Natural killer cell treated with Interleukin-12 subunit alpha and Interleukin-12 subunit beta and Interleukin-15 and Interleukin-18, amount 100 ng/mL, for 72 hours (primary cell): ENCODE results near the gene SLC9A9. TPM values are rescaled to one million over a fixed set of nuclear protein-coding genes. Genes with fewer than 3 reads are reported as not detected.

Experiments
- ATAC-seq, 2 donors: fragments of 150-1000 bp; cut with Tn5 transposase in 1 of 2; sonication (Bioruptor Pico), chemical (Tn5 transposase) in 1 of 2; 2 replicates each; pipeline ENCODE4 v1.10.0; 2021
- DNase-seq: peaks from one replicate; pipeline ENCODE4 v3.0.0; 2022; ENCODE audit warnings: low spot score
- H3K27ac Mint-ChIP-seq, 2 donors: 1 replicate in 1 of 2; 2 replicates in 1 of 2; pipeline ENCODE4 v1.8.0; 2022; ENCODE audit warnings: mixed read lengths in 2 of 2, mild to moderate bottlenecking in 1 of 2, moderate library complexity in 1 of 2
- H3K27me3 Mint-ChIP-seq, 2 donors: 1 replicate in 1 of 2; 2 replicates in 1 of 2; pipeline ENCODE4 v1.8.0; 2022; ENCODE audit warnings: mixed read lengths in 2 of 2
- H3K36me3 Mint-ChIP-seq: one replicate; pipeline ENCODE4 v1.8.0; 2022; ENCODE audit warnings: mixed read lengths
- H3K4me1 Mint-ChIP-seq, 2 donors: 1 replicate in 1 of 2; 2 replicates in 1 of 2; pipeline ENCODE4 v1.8.0; 2022; ENCODE audit warnings: low read depth in 2 of 2, mixed read lengths in 2 of 2, mild to moderate bottlenecking in 1 of 2
- H3K4me3 Mint-ChIP-seq: one replicate; pipeline ENCODE4 v1.8.0; 2022; ENCODE audit warnings: mixed read lengths
- H3K9me3 Mint-ChIP-seq: 2 replicates; pipeline ENCODE4 v1.8.0; 2022; ENCODE audit warnings: mixed read lengths
- total RNA-seq, 2 donors: library from RNA; stranded (reverse); gene quantifications; one replicate each; pipeline ENCODE4 v1.2.3, GENCODE V29; 2022

SLC9A9 gene
- total RNA-seq, 2 donors from 2014 or later = 11.0 to 11.9 TPM

GRCh38 chr3:143326983-143327778 lies 521.1 kb downstream of the SLC9A9 start:
- H3K36me3 Mint-ChIP-seq = peaks cover 5% of the 10 kb centered on the region
- peaks cover 4% of the 10 kb centered on the region for H3K9me3 Mint-ChIP-seq
- H3K27ac Mint-ChIP-seq = peak overlapping the region in 1 of 2 donors; percentile 4
- no peaks in the 10 kb centered on the region for H3K27me3 Mint-ChIP-seq
- DNase-seq = no peak
- H3K4me3 Mint-ChIP-seq = no peak overlapping the region
- no peak for ATAC-seq
- peaks cover 21 to 27% of the 10 kb centered on the region in 2 donors for H3K4me1 Mint-ChIP-seq

- no peak for DNase-seq
- H3K4me1 Mint-ChIP-seq = peaks cover 31 to 32% of the 10 kb centered on the region in 2 donors
- peak; percentile 15 to 54 for ATAC-seq
- H3K36me3 Mint-ChIP-seq = peaks cover 5% of the 10 kb centered on the region
- peak overlapping the region; percentile 56 for H3K4me3 Mint-ChIP-seq
- no peaks in the 10 kb centered on the region for H3K9me3 Mint-ChIP-seq
- H3K27ac Mint-ChIP-seq = peak overlapping the region; percentile 21 to 34
- no peaks in the 10 kb centered on the region for H3K27me3 Mint-ChIP-seq
Measured at GRCh38 chr3:143321058-143321769, 527.1 kb downstream of the SLC9A9 start.

GRCh38 chr3:143315766-143316165 lies 532.5 kb downstream of the SLC9A9 start:
- Mint-ChIP-seq H3K36me3 (no peaks in the 10 kb centered on the region), H3K27ac (peak overlapping the region in 1 of 2 donors; percentile 6), H3K27me3 (no peaks in the 10 kb centered on the region), H3K4me1 (peaks cover 14 to 23% of the 10 kb centered on the region in 2 donors), H3K9me3 (no peaks in the 10 kb centered on the region), H3K4me3 (no peak overlapping the region)
- no peak for ATAC-seq
- no peak for DNase-seq

- Mint-ChIP-seq H3K27ac (peak overlapping the region in 1 of 2 donors; percentile 23), H3K4me1 (peaks cover 5 to 13% of the 10 kb centered on the region in 2 donors), H3K4me3 (no peak overlapping the region), H3K27me3 (no peaks in the 10 kb centered on the region), H3K36me3 (no peaks in the 10 kb centered on the region), H3K9me3 (no peaks in the 10 kb centered on the region)
- ATAC-seq = no peak
- DNase-seq = no peak
Measured at GRCh38 chr3:143314251-143315093, 533.8 kb downstream of the SLC9A9 start.

GRCh38 chr3:143313893-143314188 lies 534.4 kb downstream of the SLC9A9 start:
- Mint-ChIP-seq H3K4me3 (no peak overlapping the region), H3K36me3 (no peaks in the 10 kb centered on the region), H3K27ac (peak overlapping the region in 1 of 2 donors; percentile 23), H3K27me3 (no peaks in the 10 kb centered on the region), H3K4me1 (peaks cover 6 to 13% of the 10 kb centered on the region in 2 donors), H3K9me3 (no peaks in the 10 kb centered on the region)
- ATAC-seq = no peak
- no peak for DNase-seq

GRCh38 chr3:143313025-143313892 lies 535.0 kb downstream of the SLC9A9 start:
- no peak overlapping the region for H3K4me3 Mint-ChIP-seq
- H3K27me3 Mint-ChIP-seq = no peaks in the 10 kb centered on the region
- H3K27ac Mint-ChIP-seq = no peak overlapping the region
- no peaks in the 10 kb centered on the region for H3K9me3 Mint-ChIP-seq
- DNase-seq = no peak
- H3K4me1 Mint-ChIP-seq = peaks cover 8 to 13% of the 10 kb centered on the region in 2 donors
- no peak for ATAC-seq
- H3K36me3 Mint-ChIP-seq = no peaks in the 10 kb centered on the region

GRCh38 chr3:143311096-143311495 lies 537.2 kb downstream of the SLC9A9 start:
- H3K27me3 Mint-ChIP-seq = no peaks in the 10 kb centered on the region
- no peaks in the 10 kb centered on the region for H3K36me3 Mint-ChIP-seq
- ATAC-seq (no peak), DNase-seq (no peak)
- no peak overlapping the region for H3K4me3 Mint-ChIP-seq
- no peaks in the 10 kb centered on the region for H3K9me3 Mint-ChIP-seq
- H3K4me1 Mint-ChIP-seq = peaks cover 19 to 24% of the 10 kb centered on the region in 2 donors
- no peak overlapping the region for H3K27ac Mint-ChIP-seq

GRCh38 chr3:143309705-143310104 lies 538.6 kb downstream of the SLC9A9 start:
- peaks cover 19 to 29% of the 10 kb centered on the region in 2 donors for H3K4me1 Mint-ChIP-seq
- H3K36me3 Mint-ChIP-seq = no peaks in the 10 kb centered on the region
- H3K9me3 Mint-ChIP-seq = no peaks in the 10 kb centered on the region
- ATAC-seq = no peak
- no peak overlapping the region for H3K4me3 Mint-ChIP-seq
- H3K27me3 Mint-ChIP-seq = no peaks in the 10 kb centered on the region
- peak overlapping the region in 1 of 2 donors; percentile 38 for H3K27ac Mint-ChIP-seq
- DNase-seq = no peak

- Mint-ChIP-seq H3K27me3 (no peaks in the 10 kb centered on the region), H3K4me1 (peaks cover 22 to 40% of the 10 kb centered on the region in 2 donors), H3K27ac (peak overlapping the region in 1 of 2 donors; percentile 71), H3K36me3 (no peaks in the 10 kb centered on the region), H3K9me3 (no peaks in the 10 kb centered on the region), H3K4me3 (no peak overlapping the region)
- ATAC-seq (peak; percentile 89 to 92), DNase-seq (peak; percentile 73)
Measured at GRCh38 chr3:143307613-143308183, 540.6 kb downstream of the SLC9A9 start.

GRCh38 chr3:143306407-143306806 lies 541.9 kb downstream of the SLC9A9 start:
- ATAC-seq = no peak
- no peak overlapping the region for H3K4me3 Mint-ChIP-seq
- H3K4me1 Mint-ChIP-seq = peaks cover 32 to 53% of the 10 kb centered on the region in 2 donors
- H3K9me3 Mint-ChIP-seq = no peaks in the 10 kb centered on the region
- H3K36me3 Mint-ChIP-seq = no peaks in the 10 kb centered on the region
- DNase-seq = no peak
- no peaks in the 10 kb centered on the region for H3K27me3 Mint-ChIP-seq
- peak overlapping the region in 1 of 2 donors; percentile 2 for H3K27ac Mint-ChIP-seq

- H3K4me3 Mint-ChIP-seq = no peak overlapping the region
- H3K9me3 Mint-ChIP-seq = no peaks in the 10 kb centered on the region
- peaks cover 60 to 72% of the 10 kb centered on the region in 2 donors for H3K4me1 Mint-ChIP-seq
- no peaks in the 10 kb centered on the region for H3K36me3 Mint-ChIP-seq
- peak overlapping the region in 1 of 2 donors; percentile 64 for H3K27ac Mint-ChIP-seq
- DNase-seq (no peak), ATAC-seq (no peak)
- H3K27me3 Mint-ChIP-seq = no peaks in the 10 kb centered on the region
Measured at GRCh38 chr3:143302638-143303171, 545.6 kb downstream of the SLC9A9 start.

- Mint-ChIP-seq H3K27ac (peak overlapping the region; percentile 6 to 64), H3K9me3 (no peaks in the 10 kb centered on the region), H3K36me3 (no peaks in the 10 kb centered on the region), H3K4me1 (peaks cover 64 to 70% of the 10 kb centered on the region in 2 donors), H3K4me3 (peak overlapping the region; percentile 32), H3K27me3 (no peaks in the 10 kb centered on the region)
- ATAC-seq (peak; percentile 88 to 91), DNase-seq (peak; percentile 76)
Measured at GRCh38 chr3:143301031-143301901, 547.0 kb downstream of the SLC9A9 start.
